ENCODE results near the gene BNC2.
"Not testable (repeated sequence)": the region's sequence is repeated elsewhere in the genome, so short reads cannot be mapped to it uniquely, and the experiment has no call there.

Gene BNC2

GRCh38 chr9:16449076-16449730, 421.3 kb downstream of the BNC2 start:
- DNase-seq (ENCODE audit: low spot score) = no peak

GRCh38 chr9:16447946-16448345, 422.5 kb downstream of the BNC2 start:
- no peak for DNase-seq (ENCODE audit: low spot score)

- no peak for DNase-seq (ENCODE audit: low spot score)
Measured at GRCh38 chr9:16446636-16447035, 423.8 kb downstream of the BNC2 start.

- no peak for DNase-seq (ENCODE audit: low spot score)
Measured at GRCh38 chr9:16445141-16445920, 425.1 kb downstream of the BNC2 start.

- no peak for DNase-seq (ENCODE audit: low spot score)
Measured at GRCh38 chr9:16442622-16443021, 427.8 kb downstream of the BNC2 start.

GRCh38 chr9:16441791-16442190, 428.7 kb downstream of the BNC2 start:
- DNase-seq (ENCODE audit: low spot score) = no peak

GRCh38 chr9:16438831-16439230, 431.6 kb downstream of the BNC2 start:
- not testable (repeated sequence) for DNase-seq (ENCODE audit: low spot score)

GRCh38 chr9:16436545-16436944, 433.9 kb downstream of the BNC2 start:
- no peak for DNase-seq (ENCODE audit: low spot score)

GRCh38 chr9:16434526-16434925, 435.9 kb downstream of the BNC2 start:
- DNase-seq (ENCODE audit: low spot score) = no peak

- no peak for DNase-seq (ENCODE audit: low spot score)
Measured at GRCh38 chr9:16433494-16433893, 437.0 kb downstream of the BNC2 start.

GRCh38 chr9:16431666-16432392, 438.6 kb downstream of the BNC2 start:
- no peak for DNase-seq (ENCODE audit: low spot score)

GRCh38 chr9:16429671-16430070, 440.8 kb downstream of the BNC2 start:
- DNase-seq (ENCODE audit: low spot score) = no peak

GRCh38 chr9:16427873-16428427, 442.5 kb downstream of the BNC2 start:
- DNase-seq (ENCODE audit: low spot score) = no peak

GRCh38 chr9:16426716-16427115, 443.8 kb downstream of the BNC2 start:
- DNase-seq (ENCODE audit: low spot score) = no peak

- no peak for DNase-seq (ENCODE audit: low spot score)
Measured at GRCh38 chr9:16425562-16426231, 444.8 kb downstream of the BNC2 start.

- DNase-seq (ENCODE audit: low spot score) = no peak
Measured at GRCh38 chr9:16422114-16422513, 448.4 kb downstream of the BNC2 start.

- no peak for DNase-seq (ENCODE audit: low spot score)
Measured at GRCh38 chr9:16421532-16421931, 448.9 kb downstream of the BNC2 start.

- DNase-seq (ENCODE audit: low spot score) = no peak
Measured at GRCh38 chr9:16419124-16419523, 451.3 kb downstream of the BNC2 start.

- no peak for DNase-seq (ENCODE audit: low spot score)
Measured at GRCh38 chr9:16418721-16419120, 451.7 kb downstream of the BNC2 start.

GRCh38 chr9:16417749-16418148, 452.7 kb downstream of the BNC2 start:
- no peak for DNase-seq (ENCODE audit: low spot score)

GRCh38 chr9:16417161-16417560, 453.3 kb downstream of the BNC2 start:
- DNase-seq (ENCODE audit: low spot score) = no peak

GRCh38 chr9:16414451-16414850, 456.0 kb downstream of the BNC2 start:
- no peak for DNase-seq (ENCODE audit: low spot score)

Data from COLO829 (cell line).